Inflammatory macrophage (primary cell): ENCODE measurements around the gene KCNJ6.
"Not testable (repeated sequence)": the region's sequence is repeated elsewhere in the genome, so short reads cannot be mapped to it uniquely, and the experiment has no call there.

ENCODE experiments used
- DNase-seq, 2 donors: peaks; one replicate each; pipeline ENCODE4 v3.0.0-alpha.2; 2020 to 2022

The KCNJ6 gene

GRCh38 chr21:37593740-37594471 lies 322.4 kb downstream of the KCNJ6 start:
- DNase-seq = no peak

GRCh38 chr21:37593015-37593414 lies 323.2 kb downstream of the KCNJ6 start:
- DNase-seq = no peak

GRCh38 chr21:37592496-37592895 lies 323.8 kb downstream of the KCNJ6 start:
- no peak for DNase-seq

- DNase-seq = not testable (repeated sequence)
Measured at GRCh38 chr21:37591994-37592393, 324.3 kb downstream of the KCNJ6 start.

- DNase-seq = not testable (repeated sequence)
Measured at GRCh38 chr21:37590836-37591235, 325.4 kb downstream of the KCNJ6 start.

- DNase-seq = peak in 1 of 2 donors; percentile 3
Measured at GRCh38 chr21:37588644-37589043, 327.6 kb downstream of the KCNJ6 start.

GRCh38 chr21:37587635-37588177 lies 328.6 kb downstream of the KCNJ6 start:
- DNase-seq = no peak

- no peak for DNase-seq
Measured at GRCh38 chr21:37587203-37587602, 329.1 kb downstream of the KCNJ6 start.

GRCh38 chr21:37582590-37582989 lies 333.7 kb downstream of the KCNJ6 start:
- DNase-seq = peak; percentile 6 to 22

- DNase-seq = no peak
Measured at GRCh38 chr21:37580666-37581065, 335.6 kb downstream of the KCNJ6 start.

GRCh38 chr21:37579356-37579755 lies 336.9 kb downstream of the KCNJ6 start:
- DNase-seq = no peak

GRCh38 chr21:37578471-37579126 lies 337.7 kb downstream of the KCNJ6 start:
- no peak for DNase-seq

GRCh38 chr21:37576929-37577328 lies 339.3 kb downstream of the KCNJ6 start:
- DNase-seq = not testable (repeated sequence)

- DNase-seq = no peak
Measured at GRCh38 chr21:37575580-37575979, 340.7 kb downstream of the KCNJ6 start.

- DNase-seq = no peak
Measured at GRCh38 chr21:37574751-37575150, 341.5 kb downstream of the KCNJ6 start.

GRCh38 chr21:37574316-37574715 lies 341.9 kb downstream of the KCNJ6 start:
- no peak for DNase-seq

- DNase-seq = no peak
Measured at GRCh38 chr21:37571442-37571841, 344.8 kb downstream of the KCNJ6 start.

GRCh38 chr21:37568916-37569315 lies 347.3 kb downstream of the KCNJ6 start:
- no peak for DNase-seq

GRCh38 chr21:37568415-37568814 lies 347.8 kb downstream of the KCNJ6 start:
- DNase-seq = no peak

GRCh38 chr21:37566790-37567615 lies 349.3 kb downstream of the KCNJ6 start:
- no peak for DNase-seq

- DNase-seq = peak; percentile 3 to 16
Measured at GRCh38 chr21:37565530-37566223, 350.6 kb downstream of the KCNJ6 start.

GRCh38 chr21:37564924-37565529 lies 351.2 kb downstream of the KCNJ6 start:
- no peak for DNase-seq
